GM12892 (cell line): ENCODE measurements around the gene GRAP.
"Not testable (repeated sequence)": the region's sequence is repeated elsewhere in the genome, so short reads cannot be mapped to it uniquely, and the experiment has no call there.

ENCODE experiments used
- DNase-seq: peaks from one replicate; pipeline ENCODE4 v3.0.0; 2011; ENCODE audit not compliant: insufficient read length
- FAIRE-seq: peaks from 2 replicates; lab custom pipeline; 2011; peaks lifted over from hg19 to GRCh38; lab: Jason Lieb, UNC
- POLR2A ChIP-seq: IDR thresholded peaks from 2 replicates; pipeline ENCODE4 v1.6.1; 2011; ENCODE audit warnings: low read depth, low read length, control low read depth

The GRAP gene

DNA sequence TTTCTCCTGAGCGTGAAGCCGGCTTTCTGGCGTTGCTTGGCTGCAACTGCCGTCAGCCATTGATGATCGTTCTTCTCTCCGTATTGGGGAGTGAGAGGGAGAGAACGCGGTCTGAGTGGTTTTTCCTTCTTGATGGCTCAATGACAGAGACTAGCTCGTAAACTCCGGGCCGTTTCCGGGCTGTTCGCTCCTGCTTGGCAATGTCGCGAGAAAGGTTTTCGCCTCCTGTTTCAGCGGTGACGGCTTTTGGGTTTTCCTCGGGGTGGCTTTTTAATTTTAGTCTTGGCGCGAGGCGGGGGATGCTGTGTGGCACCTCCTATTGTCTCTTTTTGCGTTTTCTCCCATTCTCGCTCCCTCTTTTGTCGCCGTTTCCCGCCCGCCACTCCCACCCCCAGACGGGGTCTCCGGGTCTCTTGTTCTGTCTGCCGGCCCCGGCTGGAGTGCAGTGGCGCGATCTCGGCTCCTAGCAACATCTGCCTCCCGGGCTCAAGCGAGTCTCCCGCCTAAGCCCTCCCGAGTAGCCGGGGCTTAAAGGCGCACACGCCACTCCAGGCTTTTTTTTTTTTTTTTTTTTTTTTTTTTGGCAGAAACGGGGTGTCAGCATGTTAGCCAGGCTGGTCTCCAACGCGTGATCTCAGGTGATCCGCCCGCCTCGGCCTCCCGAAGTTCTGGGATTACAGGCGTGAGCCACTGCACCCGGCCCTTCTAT is 15.4 kb upstream of the GRAP start:
- FAIRE-seq, DNase-seq: not testable (repeated sequence)
- TF ChIP-seq POLR2A = 0 out of 2 replicates have a peak, but pooled peaks have one; percentile 23

GRCh38 chr17:19055447-19055846 is 8.7 kb upstream of the GRAP start:
- not testable (repeated sequence) for DNase-seq
- peak; percentile 84 for FAIRE-seq

DNA sequence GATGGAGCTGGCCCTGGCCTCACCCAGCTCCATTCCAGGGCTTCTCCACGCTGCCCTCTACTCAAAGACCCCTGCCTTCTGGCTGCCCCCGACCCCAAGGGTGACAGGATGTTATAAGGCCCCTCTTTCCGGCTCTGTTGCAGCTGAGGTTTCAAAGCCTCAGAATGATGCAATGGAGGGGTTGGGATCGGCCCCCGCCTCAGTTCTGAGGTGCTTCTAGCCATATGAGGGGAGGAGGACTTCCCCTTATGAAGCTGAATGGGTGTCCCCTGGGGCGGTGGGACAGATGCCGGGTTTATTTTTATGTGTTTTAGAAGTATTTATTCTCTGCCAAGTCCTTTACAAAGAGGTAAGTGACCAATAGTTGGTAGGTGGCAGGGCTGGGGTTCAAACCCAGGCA is 2.1 kb upstream of the GRAP start:
- not testable (repeated sequence) for FAIRE-seq, DNase-seq

- DNase-seq, FAIRE-seq: not testable (repeated sequence)
Measured at GRCh38 chr17:19047510-19047909, 753 bp upstream of the GRAP start.

GRCh38 chr17:19044643-19045042 is 2.1 kb downstream of the GRAP start:
- not testable (repeated sequence) for DNase-seq, FAIRE-seq

DNA sequence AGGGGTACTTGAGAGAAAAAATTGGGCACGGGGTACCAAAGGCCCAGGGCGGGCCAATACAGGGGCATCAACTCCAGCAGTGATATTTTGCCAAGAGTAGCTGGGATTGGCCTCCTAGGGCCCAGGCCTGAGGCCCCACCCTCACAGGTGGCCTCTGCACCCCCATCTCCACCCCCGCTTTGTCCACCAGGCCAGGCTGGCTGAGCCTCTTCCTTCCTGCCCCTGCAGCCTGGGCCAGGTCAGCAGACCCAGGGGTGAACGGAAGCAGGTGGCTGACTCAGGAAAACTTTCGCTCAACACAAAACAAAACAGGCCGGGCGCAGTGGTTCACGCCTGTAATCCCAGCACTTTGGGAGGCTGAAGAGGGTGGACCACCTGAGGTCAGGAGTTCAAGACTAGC is 3.7 kb downstream of the GRAP start:
- DNase-seq = not testable (repeated sequence)
- FAIRE-seq = peak; percentile 99

GRCh38 chr17:19042369-19042768 is 4.4 kb downstream of the GRAP start:
- DNase-seq, FAIRE-seq: not testable (repeated sequence)

DNA sequence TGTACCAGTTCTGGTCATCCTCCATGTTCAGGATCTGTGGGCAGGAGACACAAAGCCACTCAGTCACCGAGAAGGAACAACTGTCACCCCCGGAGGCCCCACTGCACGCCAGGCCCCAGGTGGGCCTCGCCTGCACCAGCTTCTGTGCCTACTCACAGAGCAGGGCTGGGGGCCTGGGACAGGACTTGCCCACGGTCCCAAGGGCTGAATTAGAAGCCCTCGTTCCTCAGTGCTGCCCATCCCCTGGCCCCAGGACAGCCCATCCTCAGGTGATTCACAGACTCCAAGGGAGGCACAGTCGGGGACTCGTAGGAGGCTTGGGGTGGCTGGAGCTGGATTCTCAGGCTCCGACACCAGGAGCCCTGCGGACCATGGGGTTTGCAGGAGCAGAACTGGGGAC is 4.9 kb downstream of the GRAP start:
- peak; percentile 85 for FAIRE-seq
- DNase-seq = not testable (repeated sequence)

GRCh38 chr17:19040350-19040749 is 6.4 kb downstream of the GRAP start:
- not testable (repeated sequence) for DNase-seq
- FAIRE-seq = peak; percentile 79

GRCh38 chr17:19038730-19039129 is 8.0 kb downstream of the GRAP start:
- not testable (repeated sequence) for FAIRE-seq

DNA sequence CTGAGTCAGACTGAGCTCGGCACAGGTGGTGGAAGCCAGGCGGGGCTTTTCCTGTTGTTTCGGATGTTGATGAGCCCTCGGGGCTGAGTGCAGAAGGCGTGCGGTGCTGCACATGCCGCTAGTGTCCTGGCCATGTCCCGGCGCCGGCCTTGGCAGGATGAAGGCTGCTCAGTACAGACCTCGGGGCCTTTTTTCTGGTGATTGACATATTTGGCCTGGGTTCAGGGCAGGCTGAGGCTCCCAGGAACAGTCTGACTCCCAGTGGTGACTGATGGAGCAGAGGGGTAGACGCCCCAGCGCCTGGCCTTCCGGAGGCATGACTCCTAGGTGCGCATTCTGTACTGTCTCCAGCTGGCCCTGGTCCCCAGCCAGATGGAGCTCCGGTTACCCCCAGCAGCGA is 8.8 kb downstream of the GRAP start:
- not testable (repeated sequence) for DNase-seq, FAIRE-seq

More at GRCh38 chr17:19038730-19039129, 8.0 kb downstream of the GRAP start:
- not testable (repeated sequence) for DNase-seq

DNA sequence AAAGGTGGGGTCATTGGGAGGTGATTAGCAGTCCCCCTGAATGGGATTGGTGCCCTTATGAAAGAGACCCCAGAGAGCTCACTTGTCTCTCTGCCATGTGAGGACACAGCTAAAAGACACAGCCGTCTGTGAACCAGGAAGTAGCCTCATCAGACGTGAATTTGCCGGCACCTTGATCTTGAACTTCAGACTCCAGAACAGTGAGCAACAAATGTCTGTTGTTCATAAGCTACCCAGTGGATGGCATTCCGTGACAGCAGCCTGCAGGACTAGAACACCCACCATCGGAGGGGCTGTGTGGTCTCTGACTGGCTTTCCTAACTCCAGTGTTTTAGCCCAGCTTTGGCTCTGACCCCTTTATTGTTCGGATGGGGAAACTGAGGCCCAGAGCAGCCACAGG is 9.2 kb downstream of the GRAP start:
- FAIRE-seq = peak; percentile 96
- not testable (repeated sequence) for DNase-seq

- not testable (repeated sequence) for FAIRE-seq
Measured at GRCh38 chr17:19036186-19036585, 10.6 kb downstream of the GRAP start.

DNA sequence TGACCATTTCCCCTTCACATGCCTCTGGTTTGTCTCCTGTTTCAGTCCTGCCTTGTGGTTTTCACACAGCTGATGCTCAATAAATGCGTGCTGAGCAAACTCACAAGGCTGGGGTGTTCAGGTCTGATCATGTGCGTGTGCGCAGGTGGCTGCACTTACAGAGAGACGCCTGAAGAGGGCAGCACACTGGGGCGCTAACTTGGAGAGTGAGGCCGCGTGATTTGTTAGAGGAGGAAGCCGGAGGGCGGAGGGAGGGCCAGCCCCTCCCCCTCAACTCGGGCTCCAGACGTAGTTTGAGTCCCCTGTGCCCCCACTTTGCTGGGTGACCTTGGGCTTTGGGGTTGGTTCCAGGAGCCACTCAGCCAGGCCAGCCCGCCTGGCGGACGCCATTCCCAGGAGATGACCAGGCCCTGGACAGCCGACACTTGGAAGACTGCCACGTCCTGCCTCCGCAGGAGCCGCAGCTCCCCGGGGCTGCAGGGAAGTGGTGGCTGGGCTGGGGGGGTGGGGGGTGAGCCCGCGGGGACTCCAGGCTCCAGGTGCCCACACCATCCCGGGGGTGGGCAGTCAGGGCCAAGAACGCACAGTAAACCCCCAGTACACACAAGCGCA is 14.3 kb downstream of the GRAP start:
- FAIRE-seq = peak; percentile 89

More at GRCh38 chr17:19036186-19036585, 10.6 kb downstream of the GRAP start:
- not testable (repeated sequence) for DNase-seq

GRCh38 chr17:19031729-19032128 is 15.0 kb downstream of the GRAP start:
- peak; percentile 86 for FAIRE-seq

More for the DNA sequence above, 14.3 kb downstream of the GRAP start:
- not testable (repeated sequence) for DNase-seq

DNA sequence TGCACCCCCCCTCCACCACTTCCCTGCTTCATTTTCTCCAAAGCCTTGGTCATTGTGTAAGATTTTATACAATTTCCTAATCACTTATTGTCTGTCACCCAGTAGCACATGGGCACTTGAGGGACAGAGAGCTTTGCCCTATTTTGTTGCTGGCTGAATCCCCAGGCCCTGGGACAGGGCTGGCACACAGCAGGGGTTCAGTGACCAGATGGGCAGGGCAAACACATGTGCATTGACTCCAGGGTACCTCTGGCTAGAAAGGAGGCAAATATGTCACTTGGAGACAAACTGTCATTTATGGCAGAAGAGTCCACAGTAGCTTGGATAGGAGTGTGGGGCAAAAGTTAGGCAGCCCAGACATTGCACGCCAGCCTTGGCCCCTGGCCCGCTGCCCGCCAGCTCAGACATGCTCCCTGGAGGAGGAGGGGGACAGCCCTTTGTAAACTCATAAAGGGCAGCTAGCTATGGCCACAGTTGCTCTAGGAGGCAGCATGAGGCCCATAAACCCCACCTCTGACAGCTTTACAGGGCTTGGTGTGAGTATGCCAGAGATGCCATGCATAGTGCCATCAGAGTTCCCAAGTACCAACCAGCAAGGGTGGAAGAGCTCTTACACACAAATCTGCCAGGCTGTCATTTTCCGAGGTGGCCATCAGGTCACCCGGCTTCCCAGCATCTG is 15.8 kb downstream of the GRAP start:
- DNase-seq, FAIRE-seq: not testable (repeated sequence)

More at GRCh38 chr17:19031729-19032128, 15.0 kb downstream of the GRAP start:
- not testable (repeated sequence) for DNase-seq

GRCh38 chr17:19029740-19030139 is 17.0 kb downstream of the GRAP start:
- not testable (repeated sequence) for DNase-seq, FAIRE-seq

GRCh38 chr17:19028671-19029070 is 18.1 kb downstream of the GRAP start:
- FAIRE-seq, DNase-seq: not testable (repeated sequence)
